Right hindlimb (tissue), 1 donor: Measurements from ENCODE around the gene HNRNPUL2.
A peak's percentile ranks its signal among the peaks of the same experiment; 100 is the strongest.

Experiments used
- DNase-seq: peaks from one replicate; pipeline ENCODE4 v3.0.0-alpha.2; 2018

Gene HNRNPUL2

DNA sequence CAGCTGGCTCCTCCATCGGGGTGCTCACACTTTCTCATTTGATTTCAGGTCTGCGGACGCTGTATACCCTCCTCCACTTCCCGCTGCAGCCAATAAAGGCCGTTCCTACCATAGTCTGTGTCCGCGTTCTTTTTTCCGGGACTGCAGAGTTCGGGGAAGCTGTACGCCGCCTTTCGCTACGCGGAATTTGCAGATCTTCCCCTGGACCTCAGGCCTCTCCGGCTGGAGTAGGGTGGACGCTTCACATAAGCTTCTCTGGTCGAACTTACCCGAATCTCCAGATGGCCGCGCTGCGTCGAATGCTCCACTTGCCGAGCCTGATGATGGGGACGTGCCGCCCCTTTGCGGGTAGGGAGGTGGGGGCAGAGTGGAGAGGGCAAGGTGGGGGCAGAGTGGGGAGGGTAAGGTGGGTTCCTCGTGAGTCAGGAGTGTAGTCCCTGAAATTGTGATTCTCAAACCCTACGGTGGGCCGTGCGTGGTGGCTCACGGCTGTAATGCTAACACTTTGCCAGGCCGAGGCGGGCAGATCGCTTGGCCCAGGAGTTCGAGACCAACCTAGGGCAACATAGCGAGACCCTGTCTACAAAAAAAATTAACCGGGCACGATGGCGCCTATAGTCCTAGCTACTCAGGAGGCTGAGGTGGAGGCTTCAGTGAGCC, 61.5 kb downstream of the HNRNPUL2 start:
- no peak for DNase-seq

DNA sequence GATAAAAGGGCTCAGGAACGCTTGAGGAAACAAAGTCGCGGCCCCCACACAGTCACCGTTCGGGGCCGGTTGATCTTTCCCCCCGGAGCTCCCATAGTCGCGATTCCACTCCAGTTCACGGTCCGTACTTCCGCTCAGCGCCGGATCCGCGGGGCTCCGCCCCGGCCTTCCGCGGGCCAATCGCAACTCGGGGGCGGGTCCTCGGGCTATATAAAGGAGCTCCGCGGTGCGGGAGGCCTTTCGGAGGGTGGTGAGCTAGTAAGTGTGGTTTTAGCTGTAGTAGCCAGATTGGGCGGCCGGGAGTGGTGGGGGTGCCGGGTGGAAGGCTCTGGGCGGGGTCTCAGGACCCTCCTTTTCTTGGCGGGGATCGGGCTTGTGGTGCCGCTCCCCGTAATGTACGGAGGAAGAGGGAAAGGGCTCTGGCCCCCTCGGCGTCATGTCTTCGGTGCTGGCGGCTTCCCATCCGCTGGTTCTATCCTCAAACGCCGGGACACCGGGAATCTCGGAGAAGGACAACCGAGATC, 62.1 kb downstream of the HNRNPUL2 start, which contains the start of the genes C11orf98 and CSKMT:
TSS of gene C11orf98 (minus strand) at position 136 of the 524 bp plus-strand sequence. CDS start at position 95, 41 bp downstream.
TSS of gene CSKMT (plus strand) at position 238 of the 524 bp plus-strand sequence. CDS start 568 bp downstream, outside the sequence.
- peak; percentile 98 for DNase-seq

DNA sequence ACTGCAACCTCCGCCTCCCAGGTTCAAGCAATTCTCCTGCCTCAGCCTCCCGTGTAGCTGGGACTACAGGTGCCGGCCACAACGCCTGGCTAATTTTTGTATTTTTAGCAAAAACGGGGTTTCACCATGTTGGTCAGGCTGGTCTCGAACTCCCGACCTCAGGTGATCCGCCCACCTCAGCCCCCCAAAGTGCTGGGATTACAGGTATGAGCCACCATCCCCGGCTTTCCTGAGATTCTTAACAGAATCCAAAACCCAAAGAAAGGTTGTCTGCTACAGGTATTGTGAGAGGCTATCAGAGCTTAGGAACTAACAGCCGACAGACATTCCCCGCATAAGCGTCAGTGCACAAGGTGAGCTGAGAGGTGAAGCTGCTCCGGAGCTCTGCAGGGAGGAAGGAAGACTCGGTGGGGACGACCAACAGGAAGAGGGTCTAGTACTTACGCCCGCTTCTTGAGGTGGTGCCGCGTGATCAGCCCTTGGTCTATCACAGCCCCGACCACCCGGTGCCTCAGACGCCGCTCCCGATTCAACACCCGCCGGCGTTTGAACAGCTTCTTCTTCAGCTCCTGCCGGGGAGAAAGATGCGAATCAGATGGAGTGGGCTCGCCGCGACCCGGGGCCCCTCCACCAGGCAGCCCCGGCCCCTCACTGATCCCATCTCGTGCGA, 62.7 kb downstream of the HNRNPUL2 start:
- DNase-seq, result no peak
